ENCODE measurements around the gene SLX4IP.

The SLX4IP gene

GRCh38 chr20:10539818-10540553 is 104.9 kb downstream of the SLX4IP start:
- no peak for TF ChIP-seq TAF1 (IDR thresholded peaks at IDR 0.05; ENCODE audit: borderline replicate concordance, insufficient read depth, low read length)
- TF ChIP-seq SIN3A (IDR thresholded peaks at IDR 0.05; ENCODE audit: borderline replicate concordance, insufficient read depth, low read length) = no peak

GRCh38 chr20:10540636-10541493 is 105.8 kb downstream of the SLX4IP start:
- TF ChIP-seq TAF1 (IDR thresholded peaks at IDR 0.05; ENCODE audit: borderline replicate concordance, insufficient read depth, low read length) = no peak
- TF ChIP-seq, protein P1, sequence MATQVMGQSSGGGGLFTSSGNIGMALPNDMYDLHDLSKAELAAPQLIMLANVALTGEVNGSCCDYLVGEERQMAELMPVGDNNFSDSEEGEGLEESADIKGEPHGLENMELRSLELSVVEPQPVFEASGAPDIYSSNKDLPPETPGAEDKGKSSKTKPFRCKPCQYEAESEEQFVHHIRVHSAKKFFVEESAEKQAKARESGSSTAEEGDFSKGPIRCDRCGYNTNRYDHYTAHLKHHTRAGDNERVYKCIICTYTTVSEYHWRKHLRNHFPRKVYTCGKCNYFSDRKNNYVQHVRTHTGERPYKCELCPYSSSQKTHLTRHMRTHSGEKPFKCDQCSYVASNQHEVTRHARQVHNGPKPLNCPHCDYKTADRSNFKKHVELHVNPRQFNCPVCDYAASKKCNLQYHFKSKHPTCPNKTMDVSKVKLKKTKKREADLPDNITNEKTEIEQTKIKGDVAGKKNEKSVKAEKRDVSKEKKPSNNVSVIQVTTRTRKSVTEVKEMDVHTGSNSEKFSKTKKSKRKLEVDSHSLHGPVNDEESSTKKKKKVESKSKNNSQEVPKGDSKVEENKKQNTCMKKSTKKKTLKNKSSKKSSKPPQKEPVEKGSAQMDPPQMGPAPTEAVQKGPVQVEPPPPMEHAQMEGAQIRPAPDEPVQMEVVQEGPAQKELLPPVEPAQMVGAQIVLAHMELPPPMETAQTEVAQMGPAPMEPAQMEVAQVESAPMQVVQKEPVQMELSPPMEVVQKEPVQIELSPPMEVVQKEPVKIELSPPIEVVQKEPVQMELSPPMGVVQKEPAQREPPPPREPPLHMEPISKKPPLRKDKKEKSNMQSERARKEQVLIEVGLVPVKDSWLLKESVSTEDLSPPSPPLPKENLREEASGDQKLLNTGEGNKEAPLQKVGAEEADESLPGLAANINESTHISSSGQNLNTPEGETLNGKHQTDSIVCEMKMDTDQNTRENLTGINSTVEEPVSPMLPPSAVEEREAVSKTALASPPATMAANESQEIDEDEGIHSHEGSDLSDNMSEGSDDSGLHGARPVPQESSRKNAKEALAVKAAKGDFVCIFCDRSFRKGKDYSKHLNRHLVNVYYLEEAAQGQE (IDR thresholded peaks at IDR 0.05; ENCODE audit: insufficient read depth in 1 of 2, low read depth in 2 of 2, low read length in 2 of 2) = 0 out of 4 replicates have a peak, but pooled peaks of 1 of the 2 experiments have one; percentile 8

DNA sequence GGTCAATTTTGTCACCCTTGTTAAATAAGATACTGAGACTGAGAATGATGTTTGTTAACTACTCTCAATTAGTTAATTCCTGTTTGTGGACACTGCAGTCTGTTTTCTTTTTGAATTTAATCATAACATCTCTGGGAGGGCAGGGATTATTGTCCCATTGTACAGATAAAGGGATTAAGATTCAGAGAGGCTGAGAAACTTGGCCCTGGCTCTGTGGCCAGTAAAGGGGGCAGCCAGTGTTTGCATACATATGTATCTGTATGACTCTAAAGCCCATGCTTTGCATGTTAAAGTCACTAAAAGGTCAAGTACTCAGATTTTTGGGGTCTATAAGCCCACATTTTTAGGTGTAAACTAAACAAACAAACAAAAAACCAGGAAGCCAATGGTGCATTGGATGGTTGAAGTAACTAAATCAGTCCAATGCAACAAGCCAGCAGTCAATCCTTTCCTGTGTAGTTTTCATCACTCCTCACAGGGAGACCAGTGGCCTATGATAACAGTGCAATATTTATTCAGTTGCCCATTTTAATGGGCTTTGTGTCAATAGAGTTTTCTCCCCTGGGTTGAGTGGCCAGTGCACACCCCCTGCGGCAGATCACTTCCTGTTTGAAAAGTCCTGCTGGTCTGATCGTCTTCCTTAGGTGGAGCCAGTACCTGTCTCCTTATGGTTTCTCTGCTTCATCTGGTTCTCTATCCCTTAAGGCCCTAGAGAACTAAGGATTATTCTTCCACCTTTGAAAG is 106.7 kb downstream of the SLX4IP start:
- no peak for TF ChIP-seq TAF1 (IDR thresholded peaks at IDR 0.05; ENCODE audit: borderline replicate concordance, insufficient read depth, low read length)

GRCh38 chr20:10542442-10542841 is 107.3 kb downstream of the SLX4IP start:
- TF ChIP-seq, protein P1 (IDR thresholded peaks at IDR 0.05; ENCODE audit: insufficient read depth in 1 of 2, low read depth in 2 of 2, low read length in 2 of 2) = no peak
- TF ChIP-seq SIN3A (IDR thresholded peaks at IDR 0.05; ENCODE audit: borderline replicate concordance, insufficient read depth, low read length) = no peak
- no peak for TF ChIP-seq POLR2AphosphoS5 (IDR thresholded peaks at IDR 0.05; ENCODE audit: low read depth, low read length)
- no peak for TF ChIP-seq FOXP2 (optimal IDR thresholded peaks at IDR 0.05; ENCODE audit: borderline replicate concordance, extremely low read depth, extremely low read length, insufficient read depth)
- no peak for TF ChIP-seq TAF1 (IDR thresholded peaks at IDR 0.05; ENCODE audit: borderline replicate concordance, insufficient read depth, low read length)

DNA sequence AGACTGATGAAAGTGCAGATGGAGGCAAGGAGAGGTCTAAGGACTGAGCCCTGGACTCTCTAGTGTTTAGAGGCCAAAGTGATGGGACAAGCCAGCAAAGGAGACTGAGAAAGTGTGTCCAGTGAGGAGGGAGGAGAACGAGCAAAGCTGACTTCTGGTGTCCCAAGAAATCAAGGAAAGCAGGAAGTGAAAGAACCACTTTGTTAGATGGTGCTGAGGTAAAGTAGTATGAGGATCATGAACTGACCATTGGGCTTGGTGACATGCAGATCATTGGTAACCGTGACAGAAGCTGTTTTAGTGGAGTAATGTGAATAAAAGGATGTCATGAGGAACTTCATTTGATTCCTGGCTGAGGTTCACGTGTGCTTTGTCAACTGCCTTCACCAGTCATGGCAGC is 108.4 kb downstream of the SLX4IP start:
- TF ChIP-seq, protein P1 (IDR thresholded peaks at IDR 0.05; ENCODE audit: insufficient read depth in 1 of 2, low read depth in 2 of 2, low read length in 2 of 2) = no peak
- no peak for TF ChIP-seq POLR2AphosphoS5 (IDR thresholded peaks at IDR 0.05; ENCODE audit: low read depth, low read length)
- no peak for TF ChIP-seq SIN3A (IDR thresholded peaks at IDR 0.05; ENCODE audit: borderline replicate concordance, insufficient read depth, low read length)
- TF ChIP-seq FOXP2 (optimal IDR thresholded peaks at IDR 0.05; ENCODE audit: borderline replicate concordance, extremely low read depth, extremely low read length, insufficient read depth) = no peak
- TF ChIP-seq TAF1 (IDR thresholded peaks at IDR 0.05; ENCODE audit: borderline replicate concordance, insufficient read depth, low read length) = no peak

All from PFSK-1 (cell line).